ENCODE measurements around the gene NHLRC1.

Gene NHLRC1

GRCh38 chr6:18136260-18136659, 13.8 kb upstream of the NHLRC1 start:
- Histone ChIP-seq H3K9me3 (ENCODE audit: insufficient read depth, low read depth, low read length) (no peaks in the 10 kb centered on the region), H3K36me3 (ENCODE audit: insufficient read depth, low read depth, low read length) (peaks cover 38% of the 10 kb centered on the region), H3K4me3 (ENCODE audit: low read length) (no peak overlapping the region), H3K4me1 (ENCODE audit: insufficient read depth, low read length) (no peaks in the 10 kb centered on the region), H3K9ac (ENCODE audit: low read depth, low read length) (no peak overlapping the region), H3K27ac (ENCODE audit: low read length) (no peak overlapping the region), H3K27me3 (ENCODE audit: insufficient read depth, low read length) (no peaks in the 10 kb centered on the region)

GRCh38 chr6:18135171-18135570, 12.7 kb upstream of the NHLRC1 start:
- H3K27me3 ChIP-seq (ENCODE audit: insufficient read depth, low read length) = no peaks in the 10 kb centered on the region
- peaks cover 41% of the 10 kb centered on the region for H3K36me3 ChIP-seq (ENCODE audit: insufficient read depth, low read depth, low read length)
- H3K27ac ChIP-seq (ENCODE audit: low read length) = no peak overlapping the region
- no peak overlapping the region for H3K9ac ChIP-seq (ENCODE audit: low read depth, low read length)
- no peaks in the 10 kb centered on the region for H3K9me3 ChIP-seq (ENCODE audit: insufficient read depth, low read depth, low read length)
- no peak overlapping the region for H3K4me3 ChIP-seq (ENCODE audit: low read length)
- H3K4me1 ChIP-seq (ENCODE audit: insufficient read depth, low read length) = no peaks in the 10 kb centered on the region

GRCh38 chr6:18132346-18132745, 9.9 kb upstream of the NHLRC1 start:
- H3K27me3 ChIP-seq (ENCODE audit: insufficient read depth, low read length) = no peaks in the 10 kb centered on the region
- H3K9ac ChIP-seq (ENCODE audit: low read depth, low read length) = no peak overlapping the region
- no peaks in the 10 kb centered on the region for H3K4me1 ChIP-seq (ENCODE audit: insufficient read depth, low read length)
- H3K9me3 ChIP-seq (ENCODE audit: insufficient read depth, low read depth, low read length) = no peaks in the 10 kb centered on the region
- no peak overlapping the region for H3K4me3 ChIP-seq (ENCODE audit: low read length)
- no peak overlapping the region for H3K27ac ChIP-seq (ENCODE audit: low read length)
- peaks cover 26% of the 10 kb centered on the region for H3K36me3 ChIP-seq (ENCODE audit: insufficient read depth, low read depth, low read length)

- Histone ChIP-seq H3K4me1 (ENCODE audit: insufficient read depth, low read length) (no peaks in the 10 kb centered on the region), H3K27me3 (ENCODE audit: insufficient read depth, low read length) (peaks cover 13% of the 10 kb centered on the region), H3K4me3 (ENCODE audit: low read length) (no peak overlapping the region), H3K9ac (ENCODE audit: low read depth, low read length) (no peak overlapping the region), H3K36me3 (ENCODE audit: insufficient read depth, low read depth, low read length) (peaks cover 9% of the 10 kb centered on the region), H3K9me3 (ENCODE audit: insufficient read depth, low read depth, low read length) (no peaks in the 10 kb centered on the region), H3K27ac (ENCODE audit: low read length) (no peak overlapping the region)
These were observed 3.6 kb upstream of the NHLRC1 start for GRCh38 chr6:18126121-18126520.

GRCh38 chr6:18121580-18122127, 823 bp downstream of the NHLRC1 start:
- no peak overlapping the region for H3K27ac ChIP-seq (ENCODE audit: low read length)

GRCh38 chr6:18119236-18119635, 3.2 kb downstream of the NHLRC1 start:
- Histone ChIP-seq H3K36me3 (ENCODE audit: insufficient read depth, low read depth, low read length) (no peaks in the 10 kb centered on the region), H3K27ac (ENCODE audit: low read length) (no peak overlapping the region), H3K9me3 (ENCODE audit: insufficient read depth, low read depth, low read length) (no peaks in the 10 kb centered on the region), H3K4me3 (ENCODE audit: low read length) (no peak overlapping the region), H3K27me3 (ENCODE audit: insufficient read depth, low read length) (peaks cover 16% of the 10 kb centered on the region), H3K4me1 (ENCODE audit: insufficient read depth, low read length) (no peaks in the 10 kb centered on the region), H3K9ac (ENCODE audit: low read depth, low read length) (no peak overlapping the region)

More at GRCh38 chr6:18121580-18122127, 823 bp downstream of the NHLRC1 start:
- Histone ChIP-seq H3K36me3 (ENCODE audit: insufficient read depth, low read depth, low read length) (no peaks in the 10 kb centered on the region), H3K27me3 (ENCODE audit: insufficient read depth, low read length) (peaks cover 16% of the 10 kb centered on the region), H3K9ac (ENCODE audit: low read depth, low read length) (no peak overlapping the region), H3K4me3 (ENCODE audit: low read length) (no peak overlapping the region), H3K4me1 (ENCODE audit: insufficient read depth, low read length) (no peaks in the 10 kb centered on the region), H3K9me3 (ENCODE audit: insufficient read depth, low read depth, low read length) (no peaks in the 10 kb centered on the region)

GRCh38 chr6:18118330-18118729, 4.1 kb downstream of the NHLRC1 start:
- Histone ChIP-seq H3K27ac (ENCODE audit: low read length) (no peak overlapping the region), H3K36me3 (ENCODE audit: insufficient read depth, low read depth, low read length) (no peaks in the 10 kb centered on the region), H3K4me1 (ENCODE audit: insufficient read depth, low read length) (no peaks in the 10 kb centered on the region), H3K9ac (ENCODE audit: low read depth, low read length) (no peak overlapping the region), H3K9me3 (ENCODE audit: insufficient read depth, low read depth, low read length) (no peaks in the 10 kb centered on the region), H3K4me3 (ENCODE audit: low read length) (no peak overlapping the region), H3K27me3 (ENCODE audit: insufficient read depth, low read length) (peaks cover 16% of the 10 kb centered on the region)

GRCh38 chr6:18117136-18117535, 5.3 kb downstream of the NHLRC1 start:
- Histone ChIP-seq H3K4me1 (ENCODE audit: insufficient read depth, low read length) (no peaks in the 10 kb centered on the region), H3K27ac (ENCODE audit: low read length) (no peak overlapping the region), H3K9me3 (ENCODE audit: insufficient read depth, low read depth, low read length) (no peaks in the 10 kb centered on the region), H3K27me3 (ENCODE audit: insufficient read depth, low read length) (peaks cover 14% of the 10 kb centered on the region), H3K36me3 (ENCODE audit: insufficient read depth, low read depth, low read length) (no peaks in the 10 kb centered on the region), H3K4me3 (ENCODE audit: low read length) (no peak overlapping the region), H3K9ac (ENCODE audit: low read depth, low read length) (no peak overlapping the region)

- H3K27me3 ChIP-seq (ENCODE audit: insufficient read depth, low read length) = no peaks in the 10 kb centered on the region
- H3K4me3 ChIP-seq (ENCODE audit: low read length) = no peak overlapping the region
- H3K9ac ChIP-seq (ENCODE audit: low read depth, low read length) = no peak overlapping the region
- no peaks in the 10 kb centered on the region for H3K4me1 ChIP-seq (ENCODE audit: insufficient read depth, low read length)
- no peak overlapping the region for H3K27ac ChIP-seq (ENCODE audit: low read length)
- no peaks in the 10 kb centered on the region for H3K9me3 ChIP-seq (ENCODE audit: insufficient read depth, low read depth, low read length)
- no peaks in the 10 kb centered on the region for H3K36me3 ChIP-seq (ENCODE audit: insufficient read depth, low read depth, low read length)
These were observed 7.1 kb downstream of the NHLRC1 start for GRCh38 chr6:18115356-18115755.

GRCh38 chr6:18110162-18110561, 12.3 kb downstream of the NHLRC1 start:
- Histone ChIP-seq H3K27ac (ENCODE audit: low read length) (no peak overlapping the region), H3K9ac (ENCODE audit: low read depth, low read length) (no peak overlapping the region), H3K4me1 (ENCODE audit: insufficient read depth, low read length) (no peaks in the 10 kb centered on the region), H3K4me3 (ENCODE audit: low read length) (no peak overlapping the region), H3K36me3 (ENCODE audit: insufficient read depth, low read depth, low read length) (no peaks in the 10 kb centered on the region), H3K9me3 (ENCODE audit: insufficient read depth, low read depth, low read length) (peaks cover 6% of the 10 kb centered on the region; the same call in 1 of the 2 replicates), H3K27me3 (ENCODE audit: insufficient read depth, low read length) (no peaks in the 10 kb centered on the region)

GRCh38 chr6:18107061-18107460, 15.4 kb downstream of the NHLRC1 start:
- H3K27ac ChIP-seq (ENCODE audit: low read length) = no peak overlapping the region
- no peak overlapping the region for H3K4me3 ChIP-seq (ENCODE audit: low read length)
- no peak overlapping the region for H3K9ac ChIP-seq (ENCODE audit: low read depth, low read length)
- no peaks in the 10 kb centered on the region for H3K36me3 ChIP-seq (ENCODE audit: insufficient read depth, low read depth, low read length)
- no peaks in the 10 kb centered on the region for H3K27me3 ChIP-seq (ENCODE audit: insufficient read depth, low read length)
- no peaks in the 10 kb centered on the region for H3K4me1 ChIP-seq (ENCODE audit: insufficient read depth, low read length)
- H3K9me3 ChIP-seq (ENCODE audit: insufficient read depth, low read depth, low read length) = peaks cover 6% of the 10 kb centered on the region; the same call in 1 of the 2 replicates

- Histone ChIP-seq H3K9ac (ENCODE audit: low read depth, low read length) (no peak overlapping the region), H3K4me3 (ENCODE audit: low read length) (no peak overlapping the region), H3K36me3 (ENCODE audit: insufficient read depth, low read depth, low read length) (no peaks in the 10 kb centered on the region), H3K9me3 (ENCODE audit: insufficient read depth, low read depth, low read length) (peaks cover 6% of the 10 kb centered on the region; the same call in 1 of the 2 replicates), H3K4me1 (ENCODE audit: insufficient read depth, low read length) (no peaks in the 10 kb centered on the region), H3K27me3 (ENCODE audit: insufficient read depth, low read length) (no peaks in the 10 kb centered on the region), H3K27ac (ENCODE audit: low read length) (no peak overlapping the region)
These were observed 19.5 kb downstream of the NHLRC1 start for GRCh38 chr6:18102783-18103509.

Data from iPS-20b (cell line).